K562 (cell line): ENCODE results near the gene CBX8. TPM values are rescaled to one million over a fixed set of nuclear protein-coding genes. Genes with fewer than 3 reads are reported as not detected.

Experiments used
- ATAC-seq: fragments of 200-7000 bp; cut with Tn5 transposase; 3 replicates; pipeline ENCODE4 v1.9.1; 2020; ENCODE audit warnings: moderate library complexity
- BruUV-seq: library from RNA; stranded (reverse); fragments of 400-500 nt; replicated peaks from 2 replicates; lab custom pipeline; 2021; lab: Mats Ljungman, UMichigan
- CTCF ChIA-PET: fragments of 300-600 bp; formaldehyde crosslinking; extraction: SDS; loops from one replicate; lab custom pipeline; 2021; ENCODE audit warnings: low intra/inter-chr PET ratio; lab: Yijun Ruan, JAX
- POLR2A ChIA-PET: fragments of 300-600, 350-650 bp; sonication (Branson Sonifier 250); formaldehyde crosslinking; extraction: SDS; loops from one replicate; lab custom pipeline; 2021; ENCODE audit warnings: antibody characterized with exemption, inconsistent platforms; lab: Yijun Ruan, JAX
- DNase-seq, 4 experiments: peaks; one replicate each; pipeline versions ENCODE4 v3.0.0 to v3.0.0-alpha.2; 2011 to 2018; ENCODE audit warnings: low spot score in 3 of 4, mixed read lengths in 3 of 4; ENCODE audit errors: extremely low read depth in 1 of 4
- FAIRE-seq: peaks from 2 replicates; lab custom pipeline; 2011; peaks lifted over from hg19 to GRCh38; lab: Jason Lieb, UNC
- H2AFZ ChIP-seq: 2 replicates; pipeline ENCODE4 v1.6.0; 2011; ENCODE audit warnings: low read depth, low read length, control low read depth, inconsistent platforms
- H3K27ac ChIP-seq: fragments of 200-600 bp; 3 replicates; pipeline ENCODE4 v1.8.0; 2011; ENCODE audit warnings: low read depth, mild to moderate bottlenecking, control low read depth, inconsistent platforms, low read length, moderate library complexity, mixed read lengths; ENCODE audit errors: extremely low read depth
- H3K27me3 ChIP-seq, 2 experiments: fragments of 300-600 bp in 1 of 2; 2 replicates in 1 of 2; 3 replicates in 1 of 2; pipeline versions ENCODE4 v1.6.0 to v1.8.0; 2011; ENCODE audit warnings: inconsistent platforms in 2 of 2, low read length in 2 of 2, mild to moderate bottlenecking in 1 of 2, mixed read lengths in 1 of 2, moderate library complexity in 1 of 2; ENCODE audit not compliant: control insufficient read depth in 2 of 2, insufficient read depth in 2 of 2
- H3K36me3 ChIP-seq: fragments of 300-600 bp; 3 replicates; pipeline ENCODE4 v1.8.0; 2011; ENCODE audit warnings: mild to moderate bottlenecking, low read length, inconsistent platforms; ENCODE audit not compliant: control insufficient read depth, insufficient read depth
- H3K4me1 ChIP-seq, 2 experiments: fragments of 200-600 bp in 1 of 2; replicated peaks in 1 of 2; 2 replicates in 1 of 2; 3 replicates in 1 of 2; pipeline versions ENCODE4 v1.5.1 to v1.8.0; 2011; ENCODE audit warnings: inconsistent platforms in 2 of 2, low read length in 2 of 2, mild to moderate bottlenecking in 1 of 2, mixed read lengths in 1 of 2, moderate library complexity in 1 of 2; ENCODE audit not compliant: control insufficient read depth in 2 of 2, insufficient read depth in 2 of 2
- H3K4me2 ChIP-seq: 2 replicates; pipeline ENCODE4 v1.6.1; 2011; ENCODE audit warnings: low read length, control low read depth, inconsistent platforms, mixed read lengths; ENCODE audit not compliant: insufficient read depth
- H3K4me3 ChIP-seq: fragments of 200-600 bp; sonication (generic), shearing (Covaris generic); 2 replicates; pipeline ENCODE4 v1.5.1; 2016; ENCODE audit warnings: control low read depth, inconsistent platforms
- H3K79me2 ChIP-seq: fragments of 200-600 bp; 3 replicates; pipeline ENCODE4 v1.8.0; 2011; ENCODE audit warnings: low read length, inconsistent platforms; ENCODE audit not compliant: control insufficient read depth, insufficient read depth
- H3K9ac ChIP-seq, 2 experiments: 2 replicates each; pipeline versions ENCODE4 v1.6.0 to v1.6.1; 2011; ENCODE audit warnings: low read depth in 2 of 2, low read length in 2 of 2, control low read depth in 1 of 2, inconsistent platforms in 1 of 2, mild to moderate bottlenecking in 1 of 2, mixed read lengths in 1 of 2; ENCODE audit not compliant: insufficient read depth in 1 of 2
- H3K9me1 ChIP-seq: one replicate; pipeline ENCODE4 v1.6.0; 2011; ENCODE audit warnings: inconsistent platforms, mild to moderate bottlenecking, low read length, moderate library complexity; ENCODE audit not compliant: control insufficient read depth, insufficient read depth
- H3K9me3 ChIP-seq: replicated peaks from 2 replicates; pipeline ENCODE4 v1.5.1; 2011; ENCODE audit warnings: low read depth, low read length, inconsistent platforms; ENCODE audit not compliant: control insufficient read depth, insufficient read depth
- H4K20me1 ChIP-seq: replicated peaks from 2 replicates; pipeline ENCODE4 v1.6.1; 2011; ENCODE audit warnings: low read length, inconsistent platforms, mixed read lengths; ENCODE audit not compliant: control insufficient read depth, insufficient read depth
- ARHGAP35 ChIP-seq: fragments of 450-650 bp; IDR thresholded peaks from 2 replicates; pipeline ENCODE4 v1.6.1; 2018; ENCODE audit not compliant: partially characterized antibody
- CBX1 ChIP-seq: sonication (generic); IDR thresholded peaks from 2 replicates; pipeline ENCODE4 v1.6.1; 2016; ENCODE audit warnings: antibody characterized with exemption, low read depth, mild to moderate bottlenecking
- CBX3 ChIP-seq, 2 experiments: IDR thresholded peaks; 1 replicate in 1 of 2; 2 replicates in 1 of 2; pipeline ENCODE4 v1.6.1; 2012; ENCODE audit warnings: inconsistent platforms in 2 of 2, low read length in 2 of 2, borderline replicate concordance in 1 of 2, control low read depth in 1 of 2
- CTCF ChIP-seq, 3 experiments: IDR thresholded peaks in 2 of 3; conservative IDR thresholded peaks in 1 of 3; 2 replicates each; pipeline ENCODE4 v1.5.1; 2011 to 2012; ENCODE audit warnings: low read length in 3 of 3, mild to moderate bottlenecking in 3 of 3, control low read depth in 2 of 3, improper control_type of control experiment in 1 of 3, inconsistent platforms in 1 of 3, low read depth in 1 of 3, mixed read lengths in 1 of 3, moderate library complexity in 1 of 3; ENCODE audit not compliant: insufficient read depth in 2 of 3
- ESRRA ChIP-seq: fragments of 450-650 bp; IDR thresholded peaks from 2 replicates; pipeline ENCODE4 v1.6.1; 2014; ENCODE audit warnings: low read depth, mild to moderate bottlenecking, moderate library complexity, borderline replicate concordance
- L3MBTL2 ChIP-seq: fragments of 450-650 bp; IDR thresholded peaks from 2 replicates; pipeline ENCODE4 v1.6.1; 2016; ENCODE audit warnings: mild to moderate bottlenecking, moderate library complexity
- NONO ChIP-seq, 2 experiments: fragments of 200-400 bp in 1 of 2; fragments of 450-650 bp in 1 of 2; formaldehyde crosslinking in 1 of 2; IDR thresholded peaks; 2 replicates each; pipeline ENCODE4 v1.6.1; 2017; ENCODE audit warnings: low read depth in 2 of 2, mild to moderate bottlenecking in 2 of 2, moderate library complexity in 2 of 2, low read length in 1 of 2
- NR4A1 ChIP-seq, 2 experiments: fragments of 250-450 bp in 1 of 2; fragments of 450-650 bp in 1 of 2; sonication (Bioruptor Pico) in 1 of 2; IDR thresholded peaks; 2 replicates each; pipeline versions ENCODE4 v1.4.0 to v1.6.1; 2016 to 2020; ENCODE audit warnings: mild to moderate bottlenecking in 2 of 2, missing compliant biosample characterization in 1 of 2, missing genetic modification characterization in 1 of 2, moderate library complexity in 1 of 2
- PHB2 ChIP-seq: fragments of 450-650 bp; IDR thresholded peaks from 2 replicates; pipeline ENCODE4 v1.6.1; 2017; ENCODE audit warnings: low read depth
- PRDM10 ChIP-seq: fragments of 450-650 bp; IDR thresholded peaks from 2 replicates; pipeline ENCODE4 v1.6.1; 2018; ENCODE audit not compliant: partially characterized antibody
- TBP ChIP-seq: optimal IDR thresholded peaks from 2 replicates; pipeline ENCODE3; 2011; ENCODE audit warnings: low read depth, low read length, improper control_type of control experiment
- THAP7 ChIP-seq: fragments of 250-450 bp; sonication (Bioruptor Pico); IDR thresholded peaks from 2 replicates; pipeline ENCODE4 v1.5.0; 2021
- ZNF699 ChIP-seq: fragments of 250-450 bp; sonication (Bioruptor Pico); IDR thresholded peaks from 2 replicates; pipeline ENCODE4 v1.8.0; 2021; ENCODE audit warnings: mild to moderate bottlenecking, moderate library complexity; ENCODE audit not compliant: insufficient replicate concordance
- WGBS: fragments of 100-300 bp; shearing (Covaris generic); methylation state at CpG from one replicate; pipeline ENCODE4 v1.1.6; 2016; ENCODE audit warnings: low coverage, mixed read lengths; ENCODE audit not compliant: insufficient coverage; ENCODE audit errors: missing lambda C conversion rate; 5-methylcytosine and 5-hydroxymethylcytosine counted together
- in situ Hi-C: fragments of 300-500 bp; cut with MboI; formaldehyde crosslinking; loops from 4 replicates; pipeline ENCODE4 v1.15.0; 2018; ENCODE audit warnings: inconsistent platforms, mixed read lengths
- intact Hi-C: fragments of 100-400 bp; cut with micrococcal nuclease; formaldehyde crosslinking; loops from 2 replicates; pipeline ENCODE4 v1.14.2; 2022
- polyA plus RNA-seq, 8 experiments: library from polyadenylated mRNA; depleted of rRNA in 4 of 8; stranded (reverse) in 5 of 8; unstranded in 3 of 8; fragments of >200 nt; fragmentation: Nextera tagmentation in 2 of 8; fragmentation: Illumina TruSeq in 1 of 8; extraction: Ambion mirVana in 2 of 8; extraction: Trizol in 1 of 8; gene quantifications; 2 replicates each; pipeline versions ENCODE4 v1.2.1 to v1.2.3, GENCODE V29; 2011 to 2014; ENCODE audit warnings: inconsistent platforms in 1 of 8, missing spikeins in 1 of 8
- total RNA-seq, 7 experiments: library from RNA; depleted of rRNA in 6 of 7; stranded (reverse); fragments of >200 nt in 6 of 7; fragmentation: Illumina TruSeq in 2 of 7; extraction: Trizol in 2 of 7; gene quantifications; 2 replicates each; pipeline versions ENCODE4 v1.2.1 to v1.2.3, GENCODE V29; 2011 to 2021; ENCODE audit warnings: low replicate concordance in 1 of 7

CBX8 gene
- total and polyA plus RNA-seq, 9 of the 15 experiments (the other 6 are each of a cell fraction or from before 2014, with no cell fraction given): 0.08 to 11.9 (median 2.6) TPM

GRCh38 chr17:79811011-79811867 lies 14.4 kb upstream of the CBX8 start:
- peak; percentile 64 for FAIRE-seq
- DNase-seq: peak; percentile 76 to 80 (median 77)
- in situ Hi-C loops: no loop called here
- no peak for TF ChIP-seq THAP7 (CRISPR knock-in tag)
- TF ChIP-seq CTCF (IDR thresholded peaks at IDR 0.05 in 2 of 3, conservative IDR thresholded peaks at IDR 0.05 in 1 of 3; ENCODE audit: insufficient read depth in 2 of 3, low read depth in 1 of 3, low read length in 3 of 3): peak; percentile 82 to 99 (median 88)
- TF ChIP-seq L3MBTL2: peak; percentile 70
- TF ChIP-seq TBP: no peak
- peak; percentile 4 for TF ChIP-seq PRDM10
- TF ChIP-seq ARHGAP35: no peak
- peak in 1 of 2 experiments; percentile 58; a peak in 1 of 4 replicates for TF ChIP-seq NONO (IDR thresholded peaks at IDR 0.05; ENCODE audit: low read depth in 2 of 2, low read length in 1 of 2)
- 0 out of 3 replicates have a peak, but pooled peaks of 1 of the 2 experiments have one; percentile 31 for TF ChIP-seq CBX3 (IDR thresholded peaks at IDR 0.05; ENCODE audit: borderline replicate concordance in 1 of 2, low read length in 2 of 2)
- peak; percentile 41; the same call in 1 of the 2 replicates for TF ChIP-seq CBX1
- no peak for TF ChIP-seq ZNF699 (CRISPR knock-in tag)
- TF ChIP-seq ESRRA: peak; percentile 32; the same call in 1 of the 2 replicates
- no peak for TF ChIP-seq PHB2
- no peak for TF ChIP-seq NR4A1 (CRISPR knock-in tag; IDR thresholded peaks at IDR 0.05)
- TF ChIP-seq NR4A1 (tag; IDR thresholded peaks at IDR 0.05): peak; percentile 25; the same call in 1 of the 2 replicates

More at GRCh38 chr17:79811011-79811867, 14.4 kb upstream of the CBX8 start:
- Histone ChIP-seq H3K27me3 (no peaks in the 10 kb centered on the region), H3K9me1 (no peaks in the 10 kb centered on the region), H3K4me1 (peaks cover 28 to 81% of the 10 kb centered on the region in 2 experiments), H2AFZ (peak overlapping the region; percentile 63; the same call in 1 of the 2 replicates), H3K27ac (peak overlapping the region; percentile 58; the same call in 2 of the 3 replicates), H3K9ac (peak overlapping the region; percentile 42 to 90; a peak in 3 of 4 replicates), H3K79me2 (no peaks in the 10 kb centered on the region), H3K36me3 (no peaks in the 10 kb centered on the region), H3K9me3 (no peaks in the 10 kb centered on the region), H4K20me1 (no peaks in the 10 kb centered on the region), H3K4me2 (peak overlapping the region; percentile 82), H3K4me3 (peak overlapping the region; percentile 35)
- ATAC-seq: peak; percentile 75
- CTCF ChIA-PET: interaction anchor here (1.1 to 1.3 kb wide), 2 partner anchors 23 to 29 kb away, joined by 3 read pairs; no protein-coding TSS in a partner anchor
- WGBS: 16% methylated on average over 54 of the region's 66 CpGs
- intact Hi-C loops: loop anchor here (2.0 to 5.0 kb wide), 2 partner anchors 22 to 181 kb away; no protein-coding TSS in a partner anchor
- no TSS peak for BruUV-seq
- POLR2A ChIA-PET: interaction anchor here (0.5 to 18.8 kb wide), 7 partner anchors 9 to 98 kb away, joined by 3 to 386 read pairs (median 5); partner anchors contain the start of genes CBX2, CBX4 and CBX8
